ENCODE results near the gene CTBP1.

The CTBP1 gene

DNA sequence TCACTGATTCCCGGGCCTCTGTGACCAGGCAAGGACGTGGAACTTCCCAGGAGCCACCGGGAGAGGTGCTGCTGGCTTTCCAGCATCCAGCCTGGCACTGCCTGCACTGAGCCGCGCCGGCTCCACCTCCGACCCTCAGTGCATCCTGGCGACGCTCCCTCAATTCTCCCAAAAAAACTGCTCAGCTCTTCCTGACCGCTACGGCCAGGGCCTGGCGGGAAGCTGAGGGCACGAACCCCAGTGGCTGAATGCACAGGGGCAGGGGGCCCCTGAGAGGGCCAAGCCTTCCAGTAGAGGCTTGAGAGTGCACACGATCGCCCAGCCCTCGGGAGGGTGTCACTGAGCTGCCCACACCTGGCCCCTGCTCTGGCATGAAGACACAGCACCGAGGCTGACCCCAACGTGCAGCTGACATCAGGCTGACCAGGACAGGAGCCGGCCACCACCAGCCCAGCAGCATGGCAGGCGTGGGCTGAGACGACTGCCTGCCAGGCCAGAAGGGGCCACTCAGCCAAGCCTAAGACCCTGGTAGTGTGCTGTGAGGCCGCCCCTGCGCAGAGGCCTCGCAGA, 6.9 kb downstream of the CTBP1 start:
- no peak overlapping the region for H3K18ac ChIP-seq (ENCODE audit: low read length)

DNA sequence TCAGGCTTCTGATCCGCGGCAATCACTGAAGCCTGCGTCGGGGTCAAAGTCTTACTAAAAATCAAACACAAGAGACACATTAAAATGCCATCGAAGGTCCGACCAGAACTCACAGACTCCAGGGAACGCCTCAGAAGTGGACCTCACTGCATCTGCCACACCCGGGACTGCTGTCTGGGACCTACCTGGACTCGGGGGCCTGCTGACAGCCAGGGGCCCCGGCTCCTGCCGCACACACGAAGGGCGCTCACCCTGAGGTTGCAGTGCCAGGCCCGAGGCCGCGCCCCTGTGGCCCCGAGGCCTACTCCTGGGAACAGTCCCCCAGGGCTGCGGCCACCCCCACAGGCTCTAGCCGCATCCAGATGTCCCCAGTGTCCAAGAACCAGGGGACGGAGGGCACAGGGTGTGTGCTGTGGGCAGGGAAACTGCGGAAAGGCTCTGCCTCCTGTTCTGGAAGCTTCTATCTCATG, 7.4 kb downstream of the CTBP1 start:
- no peak overlapping the region for H3K18ac ChIP-seq (ENCODE audit: low read length)
- H3K23ac ChIP-seq (ENCODE audit: low read depth, low read length, poor library complexity): no peak overlapping the region
- H2BK15ac ChIP-seq (ENCODE audit: low read length): no peak overlapping the region
- no peaks in the 10 kb centered on the region for H3K27me3 ChIP-seq (ENCODE audit: control insufficient read depth in 3 of 3, insufficient read depth in 3 of 3, low read depth in 1 of 3, low read length in 3 of 3)
- H3K4me3 ChIP-seq (ENCODE audit: low read length in 2 of 2): no peak overlapping the region
- no peak overlapping the region for H4K8ac ChIP-seq (ENCODE audit: low read depth, low read length)
- no CpG with 5 or more reads among the region's 21 CpGs for WGBS, 2 donors (ENCODE audit: extremely low coverage in 2 of 2, insufficient read length in 2 of 2, insufficient replicate concordance in 1 of 2)
- no peak overlapping the region for H2BK120ac ChIP-seq (ENCODE audit: low read depth, low read length)
- no peak overlapping the region for H3K27ac ChIP-seq (replicated peaks; ENCODE audit: low read length)
- H3K4me2 ChIP-seq (ENCODE audit: insufficient read depth, low read length, poor library complexity, severe bottlenecking): no peak overlapping the region
- no peak overlapping the region for H3K9ac ChIP-seq (ENCODE audit: low read depth, low read length, poor library complexity)
- H2BK5ac ChIP-seq (ENCODE audit: low read length): no peak overlapping the region
- no peak overlapping the region for H3K4ac ChIP-seq (ENCODE audit: low read length)
- H3K36me3 ChIP-seq (replicated peaks in 1 of 2; ENCODE audit: control insufficient read depth in 2 of 2, insufficient read depth in 2 of 2, low read length in 2 of 2): peaks cover 39 to 84% of the 10 kb centered on the region in 2 donors
- no peak overlapping the region for H3K14ac ChIP-seq (ENCODE audit: low read length)
- no peak for DNase-seq (ENCODE audit: low spot score)
- peaks cover 1 to 3% of the 10 kb centered on the region in 2 donors for H3K4me1 ChIP-seq (ENCODE audit: control insufficient read depth in 2 of 2, insufficient read depth in 1 of 2, low read depth in 1 of 2, low read length in 2 of 2)
- H2AFZ ChIP-seq (ENCODE audit: low read length): no peak overlapping the region
- H4K91ac ChIP-seq (ENCODE audit: low read depth, low read length, poor library complexity): no peak overlapping the region
- H3K79me1 ChIP-seq (ENCODE audit: low read depth, low read length): peaks cover 50% of the 10 kb centered on the region
- no peak overlapping the region for H2BK12ac ChIP-seq (ENCODE audit: low read length)
- H2AK5ac ChIP-seq (ENCODE audit: low read depth, low read length): no peak overlapping the region
- H3K9me3 ChIP-seq (replicated peaks in 1 of 2; ENCODE audit: control insufficient read depth in 2 of 2, insufficient read depth in 1 of 2, low read depth in 1 of 2, low read length in 2 of 2): no peaks in the 10 kb centered on the region

More for the DNA sequence above, 6.9 kb downstream of the CTBP1 start:
- H2BK12ac ChIP-seq (ENCODE audit: low read length): peak overlapping the region; percentile 41
- H3K9me3 ChIP-seq (replicated peaks in 1 of 2; ENCODE audit: control insufficient read depth in 2 of 2, insufficient read depth in 1 of 2, low read depth in 1 of 2, low read length in 2 of 2): no peaks in the 10 kb centered on the region
- no peak overlapping the region for H3K4me3 ChIP-seq (ENCODE audit: low read length in 2 of 2)
- H3K27ac ChIP-seq (replicated peaks; ENCODE audit: low read length): no peak overlapping the region
- H2AK5ac ChIP-seq (ENCODE audit: low read depth, low read length): no peak overlapping the region
- H3K79me1 ChIP-seq (ENCODE audit: low read depth, low read length): peaks cover 54% of the 10 kb centered on the region
- H3K14ac ChIP-seq (ENCODE audit: low read length): no peak overlapping the region
- no peaks in the 10 kb centered on the region for H3K27me3 ChIP-seq (ENCODE audit: control insufficient read depth in 3 of 3, insufficient read depth in 3 of 3, low read depth in 1 of 3, low read length in 3 of 3)
- H2BK5ac ChIP-seq (ENCODE audit: low read length): no peak overlapping the region
- H3K4ac ChIP-seq (ENCODE audit: low read length): no peak overlapping the region
- no peak overlapping the region for H2BK15ac ChIP-seq (ENCODE audit: low read length)
- no CpG with 5 or more reads among the region's 24 CpGs for WGBS, 2 donors (ENCODE audit: extremely low coverage in 2 of 2, insufficient read length in 2 of 2, insufficient replicate concordance in 1 of 2)
- DNase-seq (ENCODE audit: low spot score): no peak
- no peak overlapping the region for H4K8ac ChIP-seq (ENCODE audit: low read depth, low read length)
- H3K9ac ChIP-seq (ENCODE audit: low read depth, low read length, poor library complexity): peak overlapping the region; percentile 21
- peaks cover 37 to 83% of the 10 kb centered on the region in 2 donors for H3K36me3 ChIP-seq (replicated peaks in 1 of 2; ENCODE audit: control insufficient read depth in 2 of 2, insufficient read depth in 2 of 2, low read length in 2 of 2)
- H3K4me1 ChIP-seq (ENCODE audit: control insufficient read depth in 2 of 2, insufficient read depth in 1 of 2, low read depth in 1 of 2, low read length in 2 of 2): peaks cover 6 to 7% of the 10 kb centered on the region in 2 donors
- no peak overlapping the region for H2AFZ ChIP-seq (ENCODE audit: low read length)
- no peak overlapping the region for H2BK120ac ChIP-seq (ENCODE audit: low read depth, low read length)
- no peak overlapping the region for H3K4me2 ChIP-seq (ENCODE audit: insufficient read depth, low read length, poor library complexity, severe bottlenecking)
- H4K91ac ChIP-seq (ENCODE audit: low read depth, low read length, poor library complexity): no peak overlapping the region
- H3K23ac ChIP-seq (ENCODE audit: low read depth, low read length, poor library complexity): peak overlapping the region; percentile 55

DNA sequence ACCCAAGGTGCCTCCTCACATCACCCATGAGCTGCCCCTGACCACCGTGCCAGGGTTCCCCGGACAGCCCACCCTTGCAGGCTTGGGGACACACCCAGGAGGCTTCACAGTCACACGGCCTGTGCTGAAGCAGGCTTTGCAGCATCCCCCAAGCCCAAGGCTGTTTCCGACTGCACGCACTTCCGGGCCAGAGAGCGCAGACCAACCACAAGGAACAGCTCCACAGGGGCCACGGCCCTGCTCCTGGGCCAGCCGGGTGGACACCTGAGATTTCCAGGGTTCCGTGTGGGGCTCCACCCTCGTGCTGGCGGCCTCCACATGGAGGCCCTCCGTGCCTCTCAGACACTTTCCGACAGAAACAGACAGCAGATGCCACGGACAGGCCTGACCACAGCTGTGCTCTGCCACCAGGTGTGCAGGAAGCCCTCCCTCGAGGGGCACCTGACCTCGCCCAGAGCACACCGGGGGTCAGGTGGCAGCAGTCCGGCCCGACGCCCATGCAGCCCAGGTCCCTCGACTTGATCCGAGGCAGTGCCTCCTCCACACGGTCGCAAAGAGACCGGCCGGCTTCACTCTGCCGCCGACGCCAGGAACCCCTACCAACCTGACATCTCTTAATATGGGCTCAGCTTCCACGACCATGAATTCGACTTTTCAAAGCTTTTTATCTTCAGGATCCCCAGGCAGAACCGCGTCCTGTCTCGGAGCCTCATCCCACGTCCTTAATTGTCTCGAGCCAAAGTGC, 8.0 kb downstream of the CTBP1 start:
- H3K27me3 ChIP-seq (ENCODE audit: control insufficient read depth in 3 of 3, insufficient read depth in 3 of 3, low read depth in 1 of 3, low read length in 3 of 3): no peaks in the 10 kb centered on the region
- H2AFZ ChIP-seq (ENCODE audit: low read length): no peak overlapping the region
- no peak overlapping the region for H3K4ac ChIP-seq (ENCODE audit: low read length)
- no peak overlapping the region for H2BK12ac ChIP-seq (ENCODE audit: low read length)
- H3K36me3 ChIP-seq (replicated peaks in 1 of 2; ENCODE audit: control insufficient read depth in 2 of 2, insufficient read depth in 2 of 2, low read length in 2 of 2): peaks cover 39 to 84% of the 10 kb centered on the region in 2 donors
- no peaks in the 10 kb centered on the region for H3K4me1 ChIP-seq (ENCODE audit: control insufficient read depth in 2 of 2, insufficient read depth in 1 of 2, low read depth in 1 of 2, low read length in 2 of 2)
- no peak overlapping the region for H3K23ac ChIP-seq (ENCODE audit: low read depth, low read length, poor library complexity)
- no peaks in the 10 kb centered on the region for H3K9me3 ChIP-seq (replicated peaks in 1 of 2; ENCODE audit: control insufficient read depth in 2 of 2, insufficient read depth in 1 of 2, low read depth in 1 of 2, low read length in 2 of 2)
- no peak overlapping the region for H2AK5ac ChIP-seq (ENCODE audit: low read depth, low read length)
- no peak overlapping the region for H3K18ac ChIP-seq (ENCODE audit: low read length)
- WGBS, 2 donors (ENCODE audit: extremely low coverage in 2 of 2, insufficient read length in 2 of 2, insufficient replicate concordance in 1 of 2): no CpG with 5 or more reads among the region's 37 CpGs
- peaks cover 50% of the 10 kb centered on the region for H3K79me1 ChIP-seq (ENCODE audit: low read depth, low read length)
- no peak overlapping the region for H3K14ac ChIP-seq (ENCODE audit: low read length)
- H2BK5ac ChIP-seq (ENCODE audit: low read length): no peak overlapping the region
- no peak overlapping the region for H4K91ac ChIP-seq (ENCODE audit: low read depth, low read length, poor library complexity)
- no peak for DNase-seq (ENCODE audit: low spot score)
- no peak overlapping the region for H2BK120ac ChIP-seq (ENCODE audit: low read depth, low read length)
- no peak overlapping the region for H3K4me2 ChIP-seq (ENCODE audit: insufficient read depth, low read length, poor library complexity, severe bottlenecking)
- peak overlapping the region; percentile 6 for H4K8ac ChIP-seq (ENCODE audit: low read depth, low read length)
- no peak overlapping the region for H3K27ac ChIP-seq (replicated peaks; ENCODE audit: low read length)
- no peak overlapping the region for H3K4me3 ChIP-seq (ENCODE audit: low read length in 2 of 2)
- no peak overlapping the region for H3K9ac ChIP-seq (ENCODE audit: low read depth, low read length, poor library complexity)
- no peak overlapping the region for H2BK15ac ChIP-seq (ENCODE audit: low read length)

DNA sequence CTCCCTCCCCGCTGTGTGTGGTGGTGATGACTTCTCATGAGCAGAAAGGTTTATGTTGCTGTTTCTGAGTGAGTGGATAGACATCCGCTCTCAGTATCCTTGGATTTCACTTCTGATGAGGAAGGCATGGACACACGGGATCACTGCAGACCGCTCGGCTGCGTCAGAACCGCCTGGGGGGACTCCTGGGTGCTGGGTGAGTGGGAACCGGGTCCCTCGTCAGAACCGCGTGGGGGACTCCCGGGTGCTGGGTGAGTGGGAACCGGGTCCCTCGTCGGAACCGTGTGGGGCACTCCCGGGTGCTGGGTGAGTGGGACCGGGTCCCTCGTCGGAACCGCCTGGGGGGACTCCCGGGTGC, 9.0 kb downstream of the CTBP1 start:
- Histone ChIP-seq H3K9me3 (replicated peaks in 1 of 2; ENCODE audit: control insufficient read depth in 2 of 2, insufficient read depth in 1 of 2, low read depth in 1 of 2, low read length in 2 of 2) (no peaks in the 10 kb centered on the region), H2BK12ac (ENCODE audit: low read length) (no peak overlapping the region), H2AFZ (ENCODE audit: low read length) (no peak overlapping the region), H3K18ac (ENCODE audit: low read length) (no peak overlapping the region), H3K4me3 (ENCODE audit: low read length in 2 of 2) (no peak overlapping the region), H3K27me3 (ENCODE audit: control insufficient read depth in 3 of 3, insufficient read depth in 3 of 3, low read depth in 1 of 3, low read length in 3 of 3) (no peaks in the 10 kb centered on the region), H3K4me2 (ENCODE audit: insufficient read depth, low read length, poor library complexity, severe bottlenecking) (no peak overlapping the region), H3K27ac (replicated peaks; ENCODE audit: low read length) (no peak overlapping the region), H2AK5ac (ENCODE audit: low read depth, low read length) (no peak overlapping the region), H3K36me3 (replicated peaks in 1 of 2; ENCODE audit: control insufficient read depth in 2 of 2, insufficient read depth in 2 of 2, low read length in 2 of 2) (peaks cover 46 to 89% of the 10 kb centered on the region in 2 donors), H3K4ac (ENCODE audit: low read length) (no peak overlapping the region), H2BK15ac (ENCODE audit: low read length) (no peak overlapping the region), H4K8ac (ENCODE audit: low read depth, low read length) (no peak overlapping the region), H2BK5ac (ENCODE audit: low read length) (no peak overlapping the region), H3K9ac (ENCODE audit: low read depth, low read length, poor library complexity) (no peak overlapping the region), H3K14ac (ENCODE audit: low read length) (no peak overlapping the region), H3K4me1 (ENCODE audit: control insufficient read depth in 2 of 2, insufficient read depth in 1 of 2, low read depth in 1 of 2, low read length in 2 of 2) (no peaks in the 10 kb centered on the region), H3K23ac (ENCODE audit: low read depth, low read length, poor library complexity) (peak overlapping the region; percentile 1), H2BK120ac (ENCODE audit: low read depth, low read length) (no peak overlapping the region), H4K91ac (ENCODE audit: low read depth, low read length, poor library complexity) (no peak overlapping the region), H3K79me1 (ENCODE audit: low read depth, low read length) (peaks cover 47% of the 10 kb centered on the region)
- DNase-seq (ENCODE audit: low spot score): no peak
- WGBS, 2 donors (ENCODE audit: extremely low coverage in 2 of 2, insufficient read length in 2 of 2, insufficient replicate concordance in 1 of 2): no CpG with 5 or more reads among the region's 22 CpGs

Measured in neuronal stem cell (in vitro differentiated cells).